SU-DHL-6 (cell line): ENCODE measurements around the gene WNT3A.

Experiments
- EZH2phosphoT487 ChIP-seq: fragments of 200-600 bp; sonication (generic), shearing (Covaris generic); conservative IDR thresholded peaks from 2 replicates; pipeline ENCODE4 v1.6.1; 2018; ENCODE audit warnings: mild to moderate bottlenecking, antibody characterized with exemption, low read length, moderate library complexity, mixed read lengths
- TF ChIP-seq, protein P1 (sequence below): fragments of 200-600 bp; sonication (generic); IDR thresholded peaks from one replicate; pipeline ENCODE4 v1.5.1; 2017; ENCODE audit warnings: antibody characterized with exemption, mild to moderate bottlenecking, low read length, moderate library complexity; ENCODE audit not compliant: insufficient read depth, poor library complexity, severe bottlenecking

GRCh38 chr1:228000416-228000815 is 6.4 kb upstream of the WNT3A start:
- TF ChIP-seq EZH2phosphoT487, result no peak
- TF ChIP-seq, protein P1, sequence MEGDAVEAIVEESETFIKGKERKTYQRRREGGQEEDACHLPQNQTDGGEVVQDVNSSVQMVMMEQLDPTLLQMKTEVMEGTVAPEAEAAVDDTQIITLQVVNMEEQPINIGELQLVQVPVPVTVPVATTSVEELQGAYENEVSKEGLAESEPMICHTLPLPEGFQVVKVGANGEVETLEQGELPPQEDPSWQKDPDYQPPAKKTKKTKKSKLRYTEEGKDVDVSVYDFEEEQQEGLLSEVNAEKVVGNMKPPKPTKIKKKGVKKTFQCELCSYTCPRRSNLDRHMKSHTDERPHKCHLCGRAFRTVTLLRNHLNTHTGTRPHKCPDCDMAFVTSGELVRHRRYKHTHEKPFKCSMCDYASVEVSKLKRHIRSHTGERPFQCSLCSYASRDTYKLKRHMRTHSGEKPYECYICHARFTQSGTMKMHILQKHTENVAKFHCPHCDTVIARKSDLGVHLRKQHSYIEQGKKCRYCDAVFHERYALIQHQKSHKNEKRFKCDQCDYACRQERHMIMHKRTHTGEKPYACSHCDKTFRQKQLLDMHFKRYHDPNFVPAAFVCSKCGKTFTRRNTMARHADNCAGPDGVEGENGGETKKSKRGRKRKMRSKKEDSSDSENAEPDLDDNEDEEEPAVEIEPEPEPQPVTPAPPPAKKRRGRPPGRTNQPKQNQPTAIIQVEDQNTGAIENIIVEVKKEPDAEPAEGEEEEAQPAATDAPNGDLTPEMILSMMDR, result no peak
